H1 (cell line): Measurements from ENCODE around the gene DCP2. TPM values are rescaled to one million over a fixed set of nuclear protein-coding genes. Genes with fewer than 3 reads are reported as not detected.

ENCODE experiments used
- CTCF ChIA-PET: fragments of 300-600 bp; sonication (Branson Sonifier 250); formaldehyde crosslinking; loops from one replicate; lab custom pipeline; 2021; ENCODE audit not compliant: partially characterized antibody; lab: Charles Lee
- POLR2A ChIA-PET: fragments of 300-600 bp; sonication (Branson Sonifier 250); formaldehyde crosslinking; loops from one replicate; lab custom pipeline; 2021; ENCODE audit warnings: inconsistent platforms; ENCODE audit not compliant: partially characterized antibody; lab: Charles Lee
- DNase-seq, 2 experiments: peaks; one replicate each; pipeline versions ENCODE4 v3.0.0 to v3.0.0-alpha.2; 2010 to 2022; ENCODE audit warnings: low spot score in 2 of 2, low read depth in 1 of 2, mixed read lengths in 1 of 2
- FAIRE-seq: peaks from 2 replicates; lab custom pipeline; 2011; peaks lifted over from hg19 to GRCh38; lab: Jason Lieb, UNC
- H2AFZ ChIP-seq: 2 replicates; pipeline ENCODE4 v1.8.1; 2012; ENCODE audit warnings: low read length, inconsistent platforms
- H2AK5ac ChIP-seq: 2 replicates; pipeline ENCODE4 v1.6.1; 2013; ENCODE audit warnings: low read depth, low read length
- H2BK120ac ChIP-seq: replicated peaks from 2 replicates; pipeline ENCODE3; 2013; ENCODE audit warnings: low read depth, low read length, inconsistent platforms
- H2BK12ac ChIP-seq: 2 replicates; pipeline ENCODE4 v1.6.1; 2013; ENCODE audit warnings: low read depth, low read length
- H2BK15ac ChIP-seq: 2 replicates; pipeline ENCODE4 v1.6.1; 2013; ENCODE audit warnings: low read length
- H2BK20ac ChIP-seq: 2 replicates; pipeline ENCODE4 v1.6.1; 2013; ENCODE audit warnings: low read length
- H2BK5ac ChIP-seq: 2 replicates; pipeline ENCODE4 v1.6.1; 2013; ENCODE audit warnings: low read depth, low read length
- H3K14ac ChIP-seq: 2 replicates; pipeline ENCODE4 v1.6.1; 2013; ENCODE audit warnings: inconsistent platforms; ENCODE audit not compliant: insufficient read length
- H3K18ac ChIP-seq: 2 replicates; pipeline ENCODE4 v1.6.1; 2013; ENCODE audit warnings: low read length; ENCODE audit errors: extremely low read depth
- H3K23ac ChIP-seq: 2 replicates; pipeline ENCODE4 v1.6.1; 2013; ENCODE audit warnings: inconsistent platforms; ENCODE audit not compliant: insufficient read length
- H3K23me2 ChIP-seq: 2 replicates; pipeline ENCODE4 v1.6.1; 2013; ENCODE audit warnings: low read depth, low read length
- H3K27ac ChIP-seq: 2 replicates; pipeline ENCODE4 v1.6.1; 2011; ENCODE audit warnings: low read depth, low read length, inconsistent platforms
- H3K27me3 ChIP-seq, 4 experiments: replicated peaks in 1 of 4; 1 replicate in 1 of 4; 2 replicates in 3 of 4; pipeline versions ENCODE4 v1.6.1 to v1.8.1; 2011 to 2013; ENCODE audit warnings: low read length in 3 of 4, mild to moderate bottlenecking in 3 of 4, inconsistent platforms in 2 of 4, mixed read lengths in 2 of 4, moderate library complexity in 1 of 4; ENCODE audit not compliant: control insufficient read depth in 3 of 4, insufficient read depth in 3 of 4; ENCODE audit errors: extremely low read depth in 1 of 4
- H3K36me3 ChIP-seq, 4 experiments: 2 replicates each; pipeline versions ENCODE4 v1.6.1 to v1.8.1; 2011 to 2013; ENCODE audit warnings: mild to moderate bottlenecking in 4 of 4, low read length in 3 of 4, moderate library complexity in 2 of 4, control low read depth in 1 of 4, inconsistent platforms in 1 of 4; ENCODE audit not compliant: insufficient read depth in 4 of 4, control insufficient read depth in 2 of 4
- H3K4ac ChIP-seq: replicated peaks from 2 replicates; pipeline ENCODE3; 2013; ENCODE audit warnings: low read length, low read depth, mixed read lengths, inconsistent platforms; ENCODE audit not compliant: insufficient read length
- H3K4me1 ChIP-seq, 4 experiments: replicated peaks in 1 of 4; 1 replicate in 1 of 4; 2 replicates in 3 of 4; pipeline versions ENCODE4 v1.6.1 to v1.8.1; 2011 to 2013; ENCODE audit warnings: low read length in 3 of 4, inconsistent platforms in 2 of 4, mixed read lengths in 1 of 4; ENCODE audit not compliant: insufficient read depth in 4 of 4, control insufficient read depth in 3 of 4
- H3K4me2 ChIP-seq, 2 experiments: 2 replicates each; pipeline versions ENCODE4 v1.6.1 to v1.8.1; 2011 to 2013; ENCODE audit warnings: low read depth in 2 of 2, low read length in 2 of 2, control low read depth in 1 of 2, inconsistent platforms in 1 of 2, mild to moderate bottlenecking in 1 of 2; ENCODE audit not compliant: insufficient read depth in 1 of 2
- H3K4me3 ChIP-seq, 4 experiments: fragments of 200-600, 300-600 bp in 1 of 4; sonication (generic), shearing (Covaris generic), sonication (Bioruptor Twin) in 1 of 4; 2 replicates each; pipeline versions ENCODE4 v1.5.1 to v1.8.1; 2011 to 2016; ENCODE audit warnings: low read length in 4 of 4, low read depth in 3 of 4, control low read depth in 2 of 4, inconsistent platforms in 2 of 4, mild to moderate bottlenecking in 2 of 4, mixed read lengths in 1 of 4, moderate library complexity in 1 of 4; ENCODE audit not compliant: insufficient read depth in 2 of 4; ENCODE audit errors: extremely low read depth in 1 of 4
- H3K56ac ChIP-seq: replicated peaks from 2 replicates; pipeline ENCODE3; 2013; ENCODE audit warnings: low read depth, mild to moderate bottlenecking, mixed read lengths, low read length, inconsistent platforms; ENCODE audit not compliant: insufficient read length
- H3K79me1 ChIP-seq: 2 replicates; pipeline ENCODE4 v1.6.1; 2013; ENCODE audit warnings: low read depth, low read length, control low read depth
- H3K79me2 ChIP-seq, 2 experiments: 2 replicates each; pipeline versions ENCODE4 v1.6.1 to v1.8.1; 2012 to 2013; ENCODE audit warnings: low read length in 2 of 2, mild to moderate bottlenecking in 2 of 2, inconsistent platforms in 1 of 2; ENCODE audit not compliant: insufficient read depth in 2 of 2, control insufficient read depth in 1 of 2
- H3K9ac ChIP-seq, 4 experiments: replicated peaks in 1 of 4; 1 replicate in 1 of 4; 2 replicates in 3 of 4; pipeline versions ENCODE4 v1.6.1 to v1.8.1; 2011 to 2013; ENCODE audit warnings: low read depth in 3 of 4, low read length in 3 of 4, control low read depth in 2 of 4, mild to moderate bottlenecking in 2 of 4, moderate library complexity in 2 of 4, inconsistent platforms in 1 of 4; ENCODE audit errors: extremely low read depth in 1 of 4
- H3K9me3 ChIP-seq, 2 experiments: 2 replicates each; pipeline versions ENCODE4 v1.6.1 to v1.8.1; 2012 to 2013; ENCODE audit warnings: mild to moderate bottlenecking in 2 of 2, moderate library complexity in 2 of 2, control low read depth in 1 of 2, inconsistent platforms in 1 of 2, low read depth in 1 of 2, low read length in 1 of 2, mixed read lengths in 1 of 2; ENCODE audit not compliant: insufficient read depth in 2 of 2
- H4K20me1 ChIP-seq, 2 experiments: replicated peaks in 1 of 2; 2 replicates each; pipeline versions ENCODE3 to v1.8.1; 2011 to 2013; ENCODE audit warnings: inconsistent platforms in 2 of 2, low read length in 2 of 2, mild to moderate bottlenecking in 1 of 2; ENCODE audit not compliant: insufficient read depth in 2 of 2, control insufficient read depth in 1 of 2
- H4K5ac ChIP-seq: 2 replicates; pipeline ENCODE4 v1.6.1; 2013; ENCODE audit warnings: low read length, low read depth, mixed read lengths, inconsistent platforms; ENCODE audit not compliant: insufficient read length
- H4K8ac ChIP-seq: 2 replicates; pipeline ENCODE4 v1.8.0; 2013; ENCODE audit warnings: mild to moderate bottlenecking, moderate library complexity, low read length, inconsistent platforms; ENCODE audit not compliant: insufficient read depth; ENCODE audit errors: extremely low read depth
- H4K91ac ChIP-seq: replicated peaks from 2 replicates; pipeline ENCODE3; 2013; ENCODE audit warnings: low read length, mixed read lengths, inconsistent platforms; ENCODE audit not compliant: insufficient read length
- BACH1 ChIP-seq: IDR thresholded peaks from 2 replicates; pipeline ENCODE4 v1.6.1; 2012; ENCODE audit warnings: low read length, improper control_type of control experiment
- CHD1 ChIP-seq: IDR thresholded peaks from 2 replicates; pipeline ENCODE4 v1.6.1; 2012; ENCODE audit warnings: low read depth, low read length, improper control_type of control experiment
- CHD2 ChIP-seq: IDR thresholded peaks from 2 replicates; pipeline ENCODE4 v1.6.1; 2012; ENCODE audit warnings: low read length, improper control_type of control experiment
- EGR1 ChIP-seq: IDR thresholded peaks from 2 replicates; pipeline ENCODE4 v1.6.1; 2011; ENCODE audit warnings: low read depth, low read length, borderline replicate concordance
- FOSL1 ChIP-seq: IDR thresholded peaks from 2 replicates; pipeline ENCODE4 v1.6.1; 2011; ENCODE audit warnings: mild to moderate bottlenecking, low read depth, low read length, moderate library complexity; ENCODE audit not compliant: insufficient read depth
- HDAC6 ChIP-seq: IDR thresholded peaks from one replicate; pipeline ENCODE4 v1.7.1; 2012; ENCODE audit warnings: low read depth, mild to moderate bottlenecking, inconsistent platforms, low read length, moderate library complexity
- WGBS, 2 experiments: shearing (Covaris generic) in 1 of 2; methylation state at CpG; one replicate each; pipeline versions ENCODE4 v1.1.6 to v1.1.7; 2013 to 2015; ENCODE audit warnings: low lambda C conversion rate in 2 of 2, mixed read lengths in 2 of 2, inconsistent platforms in 1 of 2, low coverage in 1 of 2, missing lambda C conversion rate in 1 of 2; ENCODE audit not compliant: insufficient replicate concordance in 2 of 2, insufficient coverage in 1 of 2, insufficient read length in 1 of 2; ENCODE audit errors: extremely low coverage in 1 of 2, missing lambda C conversion rate in 1 of 2; 5-methylcytosine and 5-hydroxymethylcytosine counted together
- polyA plus RNA-seq, 7 experiments: library from polyadenylated mRNA; depleted of rRNA in 3 of 7; stranded (reverse) in 5 of 7; unstranded in 2 of 7; fragments of >200 nt in 5 of 7; fragments of 200-250 nt in 2 of 7; gene quantifications; 1 replicate in 5 of 7; 2 replicates in 1 of 7; 4 replicates in 1 of 7; pipeline versions ENCODE4 v1.2.1 to v1.2.3, GENCODE V29; 2011 to 2013; ENCODE audit warnings: missing spikeins in 2 of 7, mixed read lengths in 2 of 7
- total RNA-seq: library from RNA; stranded (reverse); fragmentation: NEBNext Ultra II Directional; extraction: Animal tissue kit (Norgen Biotek cat#: 25700); gene quantifications from 2 replicates; pipeline ENCODE4 v1.2.1, GENCODE V29; 2021
- TF ChIP-seq, protein P1 (sequence below): IDR thresholded peaks from 2 replicates; pipeline ENCODE4 v1.6.1; 2012; ENCODE audit warnings: low read length, inconsistent platforms

DCP2 gene
- total and polyA plus RNA-seq, 2 of the 8 experiments (the other 6 are each of a cell fraction or from before 2014, with no cell fraction given): 14.4 to 162 TPM

DNA sequence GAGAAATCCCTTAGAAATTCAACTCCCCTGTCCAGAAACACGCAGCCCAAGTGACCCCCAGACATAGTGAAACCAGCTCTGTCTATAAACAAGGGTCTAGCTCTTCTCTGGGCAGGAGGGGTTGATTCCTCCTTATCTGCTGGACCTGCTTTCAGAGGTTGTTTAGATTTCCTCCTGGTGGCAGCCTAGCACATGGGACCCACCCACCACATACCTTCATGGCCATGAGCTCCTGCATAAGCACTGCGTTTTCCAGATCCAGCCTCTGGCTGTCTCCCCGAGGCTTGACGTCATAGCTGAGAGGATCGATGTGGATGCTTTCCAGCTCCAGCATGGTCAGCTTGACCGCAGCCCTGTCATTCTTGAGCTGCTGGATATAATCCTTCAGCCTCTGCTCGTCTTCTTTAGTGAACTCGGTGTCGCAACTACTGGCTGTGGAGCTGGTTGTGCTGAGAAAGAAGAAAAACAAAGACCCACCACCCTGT lies 77.0 kb downstream of the DCP2 start:
- H3K14ac ChIP-seq: no peak overlapping the region
- no peaks in the 10 kb centered on the region for H3K9me3 ChIP-seq
- H3K4ac ChIP-seq: no peak overlapping the region
- ChIA-PET POLR2A (no interaction called here), CTCF (interaction anchor here (0.6 to 2.5 kb wide), 10 partner anchors 10 to 1522 kb away, joined by 3 to 7 read pairs (median 4); no protein-coding TSS in a partner anchor)
- no peak overlapping the region for H3K4me3 ChIP-seq
- no peak overlapping the region; the same call in 1 of the 2 replicates for H4K8ac ChIP-seq
- no peaks in the 10 kb centered on the region for H4K20me1 ChIP-seq
- H3K18ac ChIP-seq: no peak overlapping the region
- H3K56ac ChIP-seq: no peak overlapping the region
- H3K27ac ChIP-seq: no peak overlapping the region
- WGBS, 2 experiments: 89% methylated on average over 9 of the region's 9 CpGs; no CpG with 5 or more reads in 1 of the 2 experiments
- H2BK15ac ChIP-seq: no peak overlapping the region
- no peaks in the 10 kb centered on the region for H3K27me3 ChIP-seq
- no peaks in the 10 kb centered on the region for H3K4me1 ChIP-seq
- H2BK12ac ChIP-seq: no peak overlapping the region
- no peak overlapping the region for H3K4me2 ChIP-seq
- H4K91ac ChIP-seq: no peak overlapping the region
- no peak overlapping the region for H3K23ac ChIP-seq
- no peak overlapping the region for H2BK20ac ChIP-seq
- DNase-seq: no peak
- no peak overlapping the region for H2BK5ac ChIP-seq
- no peak overlapping the region for H2BK120ac ChIP-seq
- H3K23me2 ChIP-seq: no peaks in the 10 kb centered on the region
- no peak overlapping the region for H4K5ac ChIP-seq
- no peaks in the 10 kb centered on the region for H3K79me1 ChIP-seq
- H3K79me2 ChIP-seq: no peaks in the 10 kb centered on the region
- no peak for TF ChIP-seq BACH1
- TF ChIP-seq, protein P1, sequence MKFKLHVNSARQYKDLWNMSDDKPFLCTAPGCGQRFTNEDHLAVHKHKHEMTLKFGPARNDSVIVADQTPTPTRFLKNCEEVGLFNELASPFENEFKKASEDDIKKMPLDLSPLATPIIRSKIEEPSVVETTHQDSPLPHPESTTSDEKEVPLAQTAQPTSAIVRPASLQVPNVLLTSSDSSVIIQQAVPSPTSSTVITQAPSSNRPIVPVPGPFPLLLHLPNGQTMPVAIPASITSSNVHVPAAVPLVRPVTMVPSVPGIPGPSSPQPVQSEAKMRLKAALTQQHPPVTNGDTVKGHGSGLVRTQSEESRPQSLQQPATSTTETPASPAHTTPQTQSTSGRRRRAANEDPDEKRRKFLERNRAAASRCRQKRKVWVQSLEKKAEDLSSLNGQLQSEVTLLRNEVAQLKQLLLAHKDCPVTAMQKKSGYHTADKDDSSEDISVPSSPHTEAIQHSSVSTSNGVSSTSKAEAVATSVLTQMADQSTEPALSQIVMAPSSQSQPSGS: no peak
- no peak for TF ChIP-seq CHD2
- TF ChIP-seq FOSL1: no peak
- no peak for TF ChIP-seq HDAC6
- TF ChIP-seq CHD1: no peak
- TF ChIP-seq EGR1: no peak
- no peak overlapping the region for H2AK5ac ChIP-seq
- no peak for FAIRE-seq
- no peak overlapping the region for H3K9ac ChIP-seq
- H3K36me3 ChIP-seq: peaks cover 0 to 3% (median 0%) of the 10 kb centered on the region in 4 experiments; a peak in 1 of 8 replicates
- H2AFZ ChIP-seq: no peak overlapping the region
